ENCODE results near the gene SLC38A1.

SLC38A1 gene

DNA sequence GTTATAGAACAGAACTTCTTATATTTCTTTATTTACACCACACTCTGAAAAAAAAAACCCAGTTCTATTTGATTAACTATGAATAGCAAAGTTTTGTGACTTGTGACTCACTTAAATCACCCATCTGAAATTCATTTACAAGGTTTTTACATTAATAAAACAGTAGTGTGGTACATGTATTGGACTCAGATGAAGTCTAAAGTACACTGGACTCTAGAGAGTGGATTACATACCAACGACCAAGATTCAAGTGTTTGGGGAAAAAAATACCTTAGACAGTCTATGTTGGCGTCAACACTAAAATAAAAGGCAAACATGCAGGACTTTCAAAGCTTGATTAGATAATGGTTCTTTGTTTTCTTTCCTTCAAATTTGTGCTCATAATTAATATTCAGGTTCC lies 85.7 kb downstream of the SLC38A1 start:
- no peak for FAIRE-seq
- no peak for DNase-seq (ENCODE audit: insufficient read length, low spot score)
- TF ChIP-seq SPI1 (IDR thresholded peaks at IDR 0.05; ENCODE audit: low read depth, low read length) (no peak), POLR2A (IDR thresholded peaks at IDR 0.05; ENCODE audit: low read depth, low read length) (no peak), POU2F2 (IDR thresholded peaks at IDR 0.05; ENCODE audit: low read depth, low read length) (no peak), POLR2AphosphoS5 (IDR thresholded peaks at IDR 0.05; ENCODE audit: low read depth, low read length) (no peak), TAF1 (IDR thresholded peaks at IDR 0.05; ENCODE audit: low read depth, low read length) (no peak), PAX5 (IDR thresholded peaks at IDR 0.05; ENCODE audit: insufficient read depth, low read length, severe bottlenecking) (no peak)

DNA sequence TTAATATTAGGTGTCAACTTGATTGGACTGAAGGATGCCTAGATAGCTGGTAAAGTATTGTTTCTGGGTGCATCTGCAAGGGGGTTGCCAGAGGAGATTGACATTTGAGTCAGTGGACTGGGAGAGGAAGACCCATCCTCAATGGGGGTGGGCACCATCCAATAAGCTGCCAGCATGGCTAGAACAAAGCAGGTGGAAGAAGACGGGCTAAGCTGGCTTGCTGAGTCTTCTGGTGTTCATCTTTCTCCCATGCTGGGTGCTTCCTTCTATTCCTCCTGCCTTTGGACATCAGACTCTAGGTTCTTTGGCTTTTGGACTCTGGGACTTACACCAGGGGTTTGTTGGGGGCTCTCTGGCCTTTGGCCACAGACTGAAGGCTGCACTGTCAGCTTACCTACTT lies 87.4 kb downstream of the SLC38A1 start:
- FAIRE-seq, result peak; percentile 26

DNA sequence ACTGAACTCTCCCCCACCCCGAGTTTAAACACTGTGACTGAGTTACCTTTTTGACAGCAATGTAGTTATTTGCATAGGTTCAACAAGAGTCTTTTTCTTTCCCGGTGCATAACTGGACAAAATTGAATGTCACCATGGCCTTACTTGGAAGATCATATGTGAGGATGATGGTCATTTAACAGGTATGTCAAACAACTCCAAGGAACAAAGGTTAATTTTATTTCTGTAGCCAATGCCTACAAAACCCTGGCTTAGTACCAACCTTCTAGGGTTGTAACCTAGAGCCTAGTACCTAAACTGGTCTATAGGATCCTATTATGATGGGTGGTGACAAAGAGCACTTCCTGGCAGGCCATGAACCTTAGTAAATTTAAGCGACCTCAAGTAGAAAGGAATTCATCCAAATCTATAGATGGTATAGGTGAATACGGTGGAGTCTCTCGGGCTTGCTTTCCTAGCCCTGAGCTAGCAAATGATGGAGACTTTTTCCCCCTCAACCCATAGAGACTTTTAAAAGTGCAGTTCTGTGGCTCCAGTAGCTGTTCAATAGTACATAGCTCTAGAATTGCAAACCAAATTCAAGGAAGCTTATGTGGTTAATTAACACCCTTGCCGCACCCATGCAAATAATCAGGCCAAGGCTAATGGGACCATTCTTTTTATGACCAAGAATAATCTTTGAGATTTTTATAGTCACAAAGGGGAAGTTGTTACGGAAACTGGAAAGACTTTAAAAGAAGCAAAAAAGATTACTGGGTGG lies 89.0 kb downstream of the SLC38A1 start:
- peak; percentile 74 for FAIRE-seq
- no peak for DNase-seq (ENCODE audit: insufficient read length, low spot score)
- TF ChIP-seq TAF1 (IDR thresholded peaks at IDR 0.05; ENCODE audit: low read depth, low read length) (no peak), POLR2A (IDR thresholded peaks at IDR 0.05; ENCODE audit: low read depth, low read length) (no peak), POU2F2 (IDR thresholded peaks at IDR 0.05; ENCODE audit: low read depth, low read length) (no peak), POLR2AphosphoS5 (IDR thresholded peaks at IDR 0.05; ENCODE audit: low read depth, low read length) (no peak), SPI1 (IDR thresholded peaks at IDR 0.05; ENCODE audit: low read depth, low read length) (no peak), PAX5 (IDR thresholded peaks at IDR 0.05; ENCODE audit: insufficient read depth, low read length, severe bottlenecking) (no peak)

More for the DNA sequence above, 87.4 kb downstream of the SLC38A1 start:
- TF ChIP-seq POU2F2 (IDR thresholded peaks at IDR 0.05; ENCODE audit: low read depth, low read length) (no peak), POLR2A (IDR thresholded peaks at IDR 0.05; ENCODE audit: low read depth, low read length) (no peak), TAF1 (IDR thresholded peaks at IDR 0.05; ENCODE audit: low read depth, low read length) (no peak), SPI1 (IDR thresholded peaks at IDR 0.05; ENCODE audit: low read depth, low read length) (no peak), PAX5 (IDR thresholded peaks at IDR 0.05; ENCODE audit: insufficient read depth, low read length, severe bottlenecking) (no peak), POLR2AphosphoS5 (IDR thresholded peaks at IDR 0.05; ENCODE audit: low read depth, low read length) (no peak; the same call in 1 of the 2 replicates)
- no peak for DNase-seq (ENCODE audit: insufficient read length, low spot score)

DNA sequence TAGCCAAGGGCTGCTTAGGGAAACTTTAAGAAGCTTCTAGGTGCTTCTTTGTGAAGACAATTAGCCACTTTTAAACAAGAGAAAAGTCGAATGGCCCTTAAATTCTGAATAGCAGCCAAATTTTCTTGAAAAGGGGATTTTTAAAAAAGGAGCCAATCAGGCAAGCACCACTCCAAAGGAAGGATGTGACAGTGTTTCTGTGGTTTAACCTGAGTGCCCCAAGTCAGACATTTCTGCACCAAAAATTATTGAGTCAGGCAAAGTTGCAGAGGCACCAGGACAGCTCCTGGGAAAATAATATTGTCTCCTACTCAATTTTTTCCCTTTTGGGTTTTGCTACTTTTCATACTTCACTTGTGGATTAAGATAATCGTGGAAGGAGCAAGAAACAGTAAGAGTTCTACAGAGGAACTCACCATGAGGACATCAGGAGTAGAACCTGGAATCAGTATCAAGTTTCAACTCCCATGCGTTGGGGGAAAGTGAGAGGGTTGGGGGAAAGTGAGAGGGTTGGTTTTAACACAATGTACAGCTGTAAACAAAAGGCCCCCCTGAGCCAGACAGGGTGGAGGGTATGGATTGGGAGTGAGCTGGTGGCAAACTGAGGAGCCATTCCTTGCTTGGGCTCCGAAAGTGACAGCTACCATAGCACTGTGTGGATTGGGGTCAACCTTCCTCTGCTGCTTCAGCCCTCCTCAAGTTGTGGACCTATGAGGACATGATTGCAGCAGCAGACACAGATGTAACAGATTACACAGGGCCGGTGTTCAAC lies 90.8 kb downstream of the SLC38A1 start:
- DNase-seq (ENCODE audit: insufficient read length, low spot score) (no peak), FAIRE-seq (peak; percentile 84)
- no peak for TF ChIP-seq POLR2AphosphoS5 (IDR thresholded peaks at IDR 0.05; ENCODE audit: low read depth, low read length)
- TF ChIP-seq SPI1 (IDR thresholded peaks at IDR 0.05; ENCODE audit: low read depth, low read length), result no peak
- no peak for TF ChIP-seq POLR2A (IDR thresholded peaks at IDR 0.05; ENCODE audit: low read depth, low read length)
- TF ChIP-seq TAF1 (IDR thresholded peaks at IDR 0.05; ENCODE audit: low read depth, low read length), result no peak
- no peak for TF ChIP-seq PAX5 (IDR thresholded peaks at IDR 0.05; ENCODE audit: insufficient read depth, low read length, severe bottlenecking)
- TF ChIP-seq POU2F2 (IDR thresholded peaks at IDR 0.05; ENCODE audit: low read depth, low read length), result no peak

DNA sequence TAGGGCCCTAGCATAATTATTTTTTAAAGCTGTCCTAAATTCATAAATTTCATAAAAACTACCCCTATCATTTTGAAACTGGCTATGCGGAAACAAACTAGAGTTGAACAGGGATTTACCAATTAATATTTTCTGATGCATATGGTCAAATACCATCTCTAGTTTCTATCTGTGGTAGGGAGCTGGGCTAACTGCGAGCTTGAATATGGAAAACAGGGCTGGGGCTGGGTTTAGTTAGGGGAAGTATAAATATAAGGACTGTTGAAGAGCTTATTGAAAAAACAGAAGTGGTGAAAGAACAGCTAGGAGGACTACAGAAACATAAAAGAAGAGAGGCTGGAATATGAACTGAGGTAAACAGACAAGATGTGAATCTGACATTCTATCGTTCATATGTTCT lies 91.8 kb downstream of the SLC38A1 start:
- FAIRE-seq (peak; percentile 76), DNase-seq (ENCODE audit: insufficient read length, low spot score) (no peak)
- TF ChIP-seq POLR2A (IDR thresholded peaks at IDR 0.05; ENCODE audit: low read depth, low read length) (no peak), SPI1 (IDR thresholded peaks at IDR 0.05; ENCODE audit: low read depth, low read length) (peak; percentile 59)

DNA sequence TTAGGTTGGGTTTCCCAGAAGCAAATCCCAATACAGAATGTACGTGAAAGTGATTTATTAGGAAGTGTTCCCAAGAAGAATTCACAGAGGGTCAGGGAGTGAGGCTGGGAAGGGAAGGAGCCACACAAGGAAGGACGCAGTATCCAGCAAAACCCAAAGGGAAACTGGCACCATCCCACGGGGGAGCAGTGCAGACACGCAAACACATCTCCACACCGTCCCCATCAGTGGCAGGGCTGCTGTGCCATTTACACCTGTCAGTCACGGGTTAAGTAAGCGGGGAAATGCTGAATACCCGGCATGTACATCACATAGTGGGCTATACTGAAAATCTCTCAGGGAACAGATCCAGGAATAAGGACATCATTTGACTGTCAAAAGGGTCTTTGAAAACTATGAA lies 93.9 kb downstream of the SLC38A1 start:
- TF ChIP-seq TAF1 (IDR thresholded peaks at IDR 0.05; ENCODE audit: low read depth, low read length) (no peak), PAX5 (IDR thresholded peaks at IDR 0.05; ENCODE audit: insufficient read depth, low read length, severe bottlenecking) (no peak), POU2F2 (IDR thresholded peaks at IDR 0.05; ENCODE audit: low read depth, low read length) (no peak), POLR2A (IDR thresholded peaks at IDR 0.05; ENCODE audit: low read depth, low read length) (no peak), POLR2AphosphoS5 (IDR thresholded peaks at IDR 0.05; ENCODE audit: low read depth, low read length) (no peak), SPI1 (IDR thresholded peaks at IDR 0.05; ENCODE audit: low read depth, low read length) (no peak)
- FAIRE-seq, result peak; percentile 75

DNA sequence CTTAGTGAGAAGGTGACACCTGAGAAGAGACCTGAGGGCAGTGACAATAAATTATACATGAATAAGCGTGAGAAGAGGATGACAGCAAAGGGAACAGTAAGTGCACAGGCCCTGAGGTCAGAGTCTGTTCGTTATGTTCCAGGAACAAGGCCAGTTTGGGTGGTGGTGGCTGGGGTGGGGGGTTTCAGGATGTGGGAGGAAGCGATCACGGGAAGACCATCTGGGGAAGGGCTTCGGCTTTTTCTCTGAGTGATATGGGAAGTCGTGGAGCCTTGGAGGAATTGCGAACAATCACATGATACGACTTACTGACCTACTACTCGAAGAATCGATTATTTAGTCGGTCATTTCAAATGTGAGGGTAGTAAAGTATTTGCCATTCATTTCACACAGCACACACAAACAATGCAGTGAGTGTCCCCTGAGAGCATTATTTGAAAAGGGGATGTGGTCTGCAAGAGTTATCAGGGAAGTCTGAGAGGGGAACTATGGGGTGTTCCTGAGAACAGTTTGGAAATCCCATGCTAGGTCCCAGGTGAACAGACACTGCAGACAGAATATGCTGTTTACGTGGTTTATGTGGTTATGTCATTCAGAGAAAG lies 94.7 kb downstream of the SLC38A1 start:
- FAIRE-seq, result peak; percentile 13
- DNase-seq (ENCODE audit: insufficient read length, low spot score), result no peak
- TF ChIP-seq TAF1 (IDR thresholded peaks at IDR 0.05; ENCODE audit: low read depth, low read length) (no peak), POLR2AphosphoS5 (IDR thresholded peaks at IDR 0.05; ENCODE audit: low read depth, low read length) (no peak), SPI1 (IDR thresholded peaks at IDR 0.05; ENCODE audit: low read depth, low read length) (peak; percentile 81), POU2F2 (IDR thresholded peaks at IDR 0.05; ENCODE audit: low read depth, low read length) (peak; percentile 25; the same call in 1 of the 2 replicates), POLR2A (IDR thresholded peaks at IDR 0.05; ENCODE audit: low read depth, low read length) (no peak)

More for the DNA sequence above, 93.9 kb downstream of the SLC38A1 start:
- no peak for DNase-seq (ENCODE audit: insufficient read length, low spot score)

DNA sequence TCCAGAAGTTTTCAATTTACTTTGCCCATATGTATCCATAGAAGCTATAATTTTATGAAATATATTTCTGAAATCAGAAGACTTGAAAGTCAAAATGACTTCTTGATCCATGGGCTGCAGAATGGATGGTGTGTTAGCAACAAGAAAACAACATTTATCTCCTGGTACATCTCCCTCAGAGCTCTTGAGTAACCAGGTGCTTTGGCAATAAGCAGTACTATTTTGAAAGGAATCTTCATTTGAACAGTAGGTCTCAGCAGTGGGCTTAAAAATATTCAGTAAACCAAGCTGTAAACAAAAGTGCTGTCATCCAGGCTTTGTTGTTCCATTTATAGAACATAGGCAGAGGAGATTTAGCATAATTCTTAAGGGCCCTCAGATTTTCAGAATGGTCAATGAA lies 100.4 kb downstream of the SLC38A1 start:
- FAIRE-seq (no peak), DNase-seq (ENCODE audit: insufficient read length, low spot score) (no peak)
- no peak for TF ChIP-seq SPI1 (IDR thresholded peaks at IDR 0.05; ENCODE audit: low read depth, low read length)
- TF ChIP-seq TAF1 (IDR thresholded peaks at IDR 0.05; ENCODE audit: low read depth, low read length), result no peak
- no peak for TF ChIP-seq POU2F2 (IDR thresholded peaks at IDR 0.05; ENCODE audit: low read depth, low read length)
- no peak for TF ChIP-seq PAX5 (IDR thresholded peaks at IDR 0.05; ENCODE audit: insufficient read depth, low read length, severe bottlenecking)
- TF ChIP-seq POLR2AphosphoS5 (IDR thresholded peaks at IDR 0.05; ENCODE audit: low read depth, low read length), result no peak
- no peak for TF ChIP-seq POLR2A (IDR thresholded peaks at IDR 0.05; ENCODE audit: low read depth, low read length)

DNA sequence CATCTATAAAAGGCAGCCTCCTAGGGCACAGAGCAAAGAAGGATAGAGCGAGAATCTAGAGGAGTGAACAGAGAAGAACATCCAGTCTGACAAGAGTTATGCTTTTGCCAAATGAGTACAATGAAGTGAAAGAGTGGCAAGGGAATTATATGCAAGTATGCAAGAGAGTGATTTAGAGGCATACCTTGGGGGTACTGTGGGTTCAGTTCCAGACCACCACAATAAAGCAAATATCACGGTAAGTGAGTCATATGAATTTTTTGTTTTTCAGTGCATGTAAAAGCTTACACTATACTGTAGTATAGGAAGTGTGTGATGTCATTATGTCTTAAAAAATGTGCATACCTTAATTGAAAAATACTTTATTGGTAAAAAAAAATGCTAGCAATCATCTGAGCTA lies 101.4 kb downstream of the SLC38A1 start:
- TF ChIP-seq POLR2A (IDR thresholded peaks at IDR 0.05; ENCODE audit: low read depth, low read length), result no peak
- TF ChIP-seq SPI1 (IDR thresholded peaks at IDR 0.05; ENCODE audit: low read depth, low read length), result no peak
- no peak for TF ChIP-seq POLR2AphosphoS5 (IDR thresholded peaks at IDR 0.05; ENCODE audit: low read depth, low read length)
- TF ChIP-seq PAX5 (IDR thresholded peaks at IDR 0.05; ENCODE audit: insufficient read depth, low read length, severe bottlenecking), result no peak
- TF ChIP-seq POU2F2 (IDR thresholded peaks at IDR 0.05; ENCODE audit: low read depth, low read length), result no peak
- no peak for TF ChIP-seq TAF1 (IDR thresholded peaks at IDR 0.05; ENCODE audit: low read depth, low read length)
- DNase-seq (ENCODE audit: insufficient read length, low spot score) (no peak), FAIRE-seq (no peak)
